ENCODE measurements around the gene CHST9. TPM values are rescaled to one million over a fixed set of nuclear protein-coding genes. Genes with fewer than 3 reads are reported as not detected.

CHST9 gene
- total and polyA plus RNA-seq, 10 of the 15 experiments (the other 5 are each of a cell fraction or from before 2014, with no cell fraction given), result 0.34 TPM; not detected in 9

DNA sequence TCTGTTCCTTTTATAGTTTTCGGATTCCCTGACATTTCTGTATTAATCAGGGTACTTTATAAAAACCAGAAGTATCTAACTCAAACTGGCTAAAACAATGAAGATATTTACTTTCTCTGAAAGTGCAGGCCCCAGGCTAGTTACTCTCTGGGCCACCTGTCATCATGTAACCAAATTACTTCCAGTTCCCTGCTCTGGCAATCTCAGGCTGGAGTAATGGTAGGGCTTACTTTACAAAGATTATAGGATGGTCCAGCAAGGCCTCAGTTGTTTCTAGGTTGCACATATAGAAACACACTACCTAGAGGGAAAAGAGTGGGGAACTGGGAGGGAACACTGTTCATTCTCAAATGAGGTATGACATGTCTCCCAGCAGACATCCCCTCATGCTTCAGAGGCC lies 74.8 kb downstream of the CHST9 start (continued):
- TF ChIP-seq E4F1 (IDR thresholded peaks at IDR 0.05; ENCODE audit: borderline replicate concordance, partially characterized antibody) (no peak), ETV6 (conservative IDR thresholded peaks at IDR 0.05 in 1 of 2, IDR thresholded peaks at IDR 0.05 in 1 of 2; ENCODE audit: borderline replicate concordance in 1 of 2, low read depth in 1 of 2) (no peak), BACH1 (IDR thresholded peaks at IDR 0.05; ENCODE audit: borderline replicate concordance) (no peak), HSF1 (IDR thresholded peaks at IDR 0.05; ENCODE audit: low read depth, low read length) (no peak), CBX5 (IDR thresholded peaks at IDR 0.05; ENCODE audit: low read depth) (no peak), GATAD2B (conservative IDR thresholded peaks at IDR 0.05; ENCODE audit: low read depth) (no peak), TCF7 (IDR thresholded peaks at IDR 0.05; ENCODE audit: borderline replicate concordance) (no peak)

- intact Hi-C loops (cut with micrococcal nuclease; ENCODE audit: unreplicated experiment) (no loop called here), in situ Hi-C loops (cut with MboI) (no loop called here)
- RAD21 ChIA-PET (ENCODE audit: unreplicated experiment), result no interaction called here
- SMC1A ChIA-PET (ENCODE audit: uncharacterized antibody, unreplicated experiment), result no interaction called here
- Histone ChIP-seq H3K9me3 (replicated peaks; ENCODE audit: control insufficient read depth, insufficient read depth, low read length) (no peaks in the 10 kb centered on the region), H3K4me3 (no peak overlapping the region), H3K4me2 (ENCODE audit: control insufficient read depth, insufficient read depth) (no peak overlapping the region), H3K27me3 (replicated peaks in 1 of 2; ENCODE audit: control insufficient read depth in 2 of 2, insufficient read depth in 2 of 2, low read length in 1 of 2) (no peaks in the 10 kb centered on the region), H3K4me1 (ENCODE audit: control insufficient read depth, insufficient read depth, low read length) (no peaks in the 10 kb centered on the region), H3K36me3 (ENCODE audit: control insufficient read depth in 2 of 2, insufficient read depth in 2 of 2, low read length in 1 of 2) (no peaks in the 10 kb centered on the region), H3K79me2 (ENCODE audit: control insufficient read depth, insufficient read depth, low read length) (no peaks in the 10 kb centered on the region), H4K20me1 (ENCODE audit: control insufficient read depth, insufficient read depth) (no peaks in the 10 kb centered on the region), H3K27ac (ENCODE audit: control insufficient read depth, insufficient read depth) (no peak overlapping the region), H3K9ac (ENCODE audit: control insufficient read depth, insufficient read depth, low read length) (no peak overlapping the region), H2AFZ (ENCODE audit: control insufficient read depth, low read depth, low read length) (no peak overlapping the region)
- CTCF ChIA-PET, result interaction anchor here (0.6 to 0.7 kb wide), 2 partner anchors 35 to 56 kb away, joined by 3 read pairs; no protein-coding TSS in a partner anchor
- FAIRE-seq (no peak), ATAC-seq (no peak), DNase-seq (ENCODE audit: low read depth, low spot score) (no peak)
- no TSS peak for BruUV-seq (replicated peaks)
- 67% methylated on average over 10 of the region's 10 CpGs for WGBS (ENCODE audit: insufficient coverage, insufficient replicate concordance, low lambda C conversion rate, missing lambda C conversion rate)
- POLR2A ChIA-PET, result no interaction called here
- TF ChIP-seq SRF (IDR thresholded peaks at IDR 0.05; ENCODE audit: low read depth in 2 of 2, low read length in 2 of 2) (no peak), MTA2 (IDR thresholded peaks at IDR 0.05; ENCODE audit: low read depth) (no peak), POLR2AphosphoS5 (IDR thresholded peaks at IDR 0.05; ENCODE audit: low read length) (no peak), DPF2 (IDR thresholded peaks at IDR 0.05) (no peak), CREM (IDR thresholded peaks at IDR 0.05; ENCODE audit: low read depth) (no peak), EED (IDR thresholded peaks at IDR 0.05; ENCODE audit: low read depth) (no peak), ZNF274 (IDR thresholded peaks at IDR 0.05; ENCODE audit: insufficient read depth, insufficient read length) (no peak), TCF3 (IDR thresholded peaks at IDR 0.05; ENCODE audit: borderline replicate concordance, insufficient read depth, low read depth, low read length) (no peak), RBBP5 (conservative IDR thresholded peaks at IDR 0.05) (no peak), POLR2AphosphoS2 (IDR thresholded peaks at IDR 0.05; ENCODE audit: low read depth, low read length) (no peak), POLR2A (IDR thresholded peaks at IDR 0.05; ENCODE audit: low read depth, low read length) (no peak), EP300 (IDR thresholded peaks at IDR 0.05; ENCODE audit: borderline replicate concordance in 1 of 2, control insufficient read depth in 1 of 2, low read depth in 2 of 2, low read length in 2 of 2) (no peak)
- TF ChIP-seq, protein P1, sequence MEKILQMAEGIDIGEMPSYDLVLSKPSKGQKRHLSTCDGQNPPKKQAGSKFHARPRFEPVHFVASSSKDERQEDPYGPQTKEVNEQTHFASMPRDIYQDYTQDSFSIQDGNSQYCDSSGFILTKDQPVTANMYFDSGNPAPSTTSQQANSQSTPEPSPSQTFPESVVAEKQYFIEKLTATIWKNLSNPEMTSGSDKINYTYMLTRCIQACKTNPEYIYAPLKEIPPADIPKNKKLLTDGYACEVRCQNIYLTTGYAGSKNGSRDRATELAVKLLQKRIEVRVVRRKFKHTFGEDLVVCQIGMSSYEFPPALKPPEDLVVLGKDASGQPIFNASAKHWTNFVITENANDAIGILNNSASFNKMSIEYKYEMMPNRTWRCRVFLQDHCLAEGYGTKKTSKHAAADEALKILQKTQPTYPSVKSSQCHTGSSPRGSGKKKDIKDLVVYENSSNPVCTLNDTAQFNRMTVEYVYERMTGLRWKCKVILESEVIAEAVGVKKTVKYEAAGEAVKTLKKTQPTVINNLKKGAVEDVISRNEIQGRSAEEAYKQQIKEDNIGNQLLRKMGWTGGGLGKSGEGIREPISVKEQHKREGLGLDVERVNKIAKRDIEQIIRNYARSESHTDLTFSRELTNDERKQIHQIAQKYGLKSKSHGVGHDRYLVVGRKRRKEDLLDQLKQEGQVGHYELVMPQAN (conservative IDR thresholded peaks at IDR 0.05), result no peak
Observed at GRCh38 chr18:27109451-27109850, 75.7 kb downstream of the CHST9 start.

All from GM12878 (cell line).